Measurements from ENCODE around the gene HSD17B11. TPM values are rescaled to one million over a fixed set of nuclear protein-coding genes. Genes with fewer than 3 reads are reported as not detected.

The HSD17B11 gene
- total RNA-seq, 1 donor from 2014 or later, result 95.6 TPM

GRCh38 chr4:87330761-87331160 is 60.2 kb downstream of the HSD17B11 start:
- TF ChIP-seq CTCF (IDR thresholded peaks at IDR 0.05), result no peak
- Histone ChIP-seq H3K4me3 (no peak overlapping the region), H3K4me1 (no peaks in the 10 kb centered on the region), H3K27ac (no peak overlapping the region), H3K9me3 (peaks cover 18% of the 10 kb centered on the region), H3K36me3 (peaks cover 9% of the 10 kb centered on the region), H3K27me3 (no peaks in the 10 kb centered on the region)
- DNase-seq (no peak), ATAC-seq (no peak)
- intact Hi-C loops (cut with DNase I), result no loop called here

GRCh38 chr4:87327136-87327535 is 63.9 kb downstream of the HSD17B11 start:
- no peaks in the 10 kb centered on the region for H3K36me3 ChIP-seq
- ATAC-seq (no peak), DNase-seq (no peak)
- intact Hi-C loops (cut with DNase I), result no loop called here
- no peaks in the 10 kb centered on the region for H3K4me1 ChIP-seq
- no peak overlapping the region for H3K27ac ChIP-seq
- H3K9me3 ChIP-seq, result peaks cover 3% of the 10 kb centered on the region
- no peaks in the 10 kb centered on the region for H3K27me3 ChIP-seq
- no peak for TF ChIP-seq CTCF (IDR thresholded peaks at IDR 0.05)
- H3K4me3 ChIP-seq, result no peak overlapping the region

GRCh38 chr4:87326460-87326859 is 64.5 kb downstream of the HSD17B11 start:
- H3K27ac ChIP-seq, result no peak overlapping the region
- no peak overlapping the region for H3K4me3 ChIP-seq
- ATAC-seq, result no peak
- no peaks in the 10 kb centered on the region for H3K4me1 ChIP-seq
- H3K9me3 ChIP-seq, result no peaks in the 10 kb centered on the region
- intact Hi-C loops (cut with DNase I), result no loop called here
- DNase-seq, result no peak
- H3K36me3 ChIP-seq, result no peaks in the 10 kb centered on the region
- no peak for TF ChIP-seq CTCF (IDR thresholded peaks at IDR 0.05)
- no peaks in the 10 kb centered on the region for H3K27me3 ChIP-seq

- Histone ChIP-seq H3K27ac (no peak within 1 kb of the TSS), H3K4me3 (no peak within 1 kb of the TSS), H3K9me3 (no peaks in the 10 kb centered on the region), H3K36me3 (no peaks in the 10 kb centered on the region), H3K4me1 (no peaks in the 10 kb centered on the region), H3K27me3 (no peaks in the 10 kb centered on the region)
- DNase-seq, result no peak
- intact Hi-C loops (cut with DNase I), result no loop called here
- ATAC-seq, result no peak
- no peak for TF ChIP-seq CTCF (IDR thresholded peaks at IDR 0.05)
Measured at GRCh38 chr4:87322754-87323153, 68.2 kb downstream of the HSD17B11 start, which contains the start of gene HSD17B13. Gene HSD17B13 (minus strand): TSS chr4:87322882. CDS start chr4:87322841, 41 bp downstream.

GRCh38 chr4:87321888-87322287 is 69.1 kb downstream of the HSD17B11 start:
- intact Hi-C loops (cut with DNase I), result no loop called here
- Histone ChIP-seq H3K9me3 (no peaks in the 10 kb centered on the region), H3K36me3 (no peaks in the 10 kb centered on the region), H3K4me3 (no peak overlapping the region), H3K27me3 (no peaks in the 10 kb centered on the region), H3K27ac (no peak overlapping the region), H3K4me1 (no peaks in the 10 kb centered on the region)
- TF ChIP-seq CTCF (IDR thresholded peaks at IDR 0.05), result no peak
- DNase-seq, result no peak
- no peak for ATAC-seq

GRCh38 chr4:87317527-87317926 is 73.5 kb downstream of the HSD17B11 start:
- intact Hi-C loops (cut with DNase I), result no loop called here
- Histone ChIP-seq H3K36me3 (peaks cover 4% of the 10 kb centered on the region), H3K4me3 (no peak overlapping the region), H3K27me3 (no peaks in the 10 kb centered on the region), H3K4me1 (no peaks in the 10 kb centered on the region), H3K27ac (no peak overlapping the region), H3K9me3 (no peaks in the 10 kb centered on the region)
- ATAC-seq (peak; percentile 65), DNase-seq (no peak)
- no peak for TF ChIP-seq CTCF (IDR thresholded peaks at IDR 0.05)

All from upper lobe of right lung (tissue), 1 donor.